Stimulated activated CD8-positive, alpha-beta memory T cell treated with anti-CD3 and anti-CD28 coated beads, Interleukin-2, amount 100 ng/mL, for 1 hour (primary cell): ENCODE results near the gene TRERF1.

Source experiments
- DNase-seq, 2 donors: peaks; one replicate each; pipeline ENCODE4 v3.0.0-alpha.2; 2020; ENCODE audit warnings: low read depth in 2 of 2

Gene TRERF1

DNA sequence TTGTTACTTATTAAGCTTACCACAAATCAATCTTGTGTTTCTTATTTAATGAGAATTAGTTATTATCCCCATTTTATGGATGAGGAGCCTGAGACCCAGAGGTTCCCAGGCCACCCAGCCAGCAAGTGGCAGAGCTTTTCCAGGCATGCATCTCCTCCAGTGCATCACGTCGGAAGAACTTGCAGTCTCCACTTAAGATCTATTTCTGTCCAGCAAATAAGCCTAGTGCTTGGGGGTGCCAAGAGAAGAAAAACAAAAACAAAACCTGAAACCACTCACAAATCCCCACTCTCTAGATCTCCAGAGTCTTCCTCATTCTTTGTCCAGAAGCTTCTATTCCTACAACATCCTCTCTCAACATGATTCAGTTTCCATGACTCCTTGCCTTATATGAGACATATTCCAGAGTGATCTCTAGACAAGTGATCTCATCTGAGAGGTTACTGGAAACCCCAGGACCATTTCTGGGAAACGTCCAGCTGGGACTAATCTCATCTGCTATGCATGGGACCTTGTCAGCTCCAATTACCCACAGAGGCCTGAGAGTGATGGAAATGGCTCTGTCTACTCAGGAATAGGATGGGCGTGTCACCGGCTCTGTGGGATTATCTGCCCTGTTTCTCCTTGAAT is 261.1 kb downstream of the TRERF1 start:
- DNase-seq = no peak

DNA sequence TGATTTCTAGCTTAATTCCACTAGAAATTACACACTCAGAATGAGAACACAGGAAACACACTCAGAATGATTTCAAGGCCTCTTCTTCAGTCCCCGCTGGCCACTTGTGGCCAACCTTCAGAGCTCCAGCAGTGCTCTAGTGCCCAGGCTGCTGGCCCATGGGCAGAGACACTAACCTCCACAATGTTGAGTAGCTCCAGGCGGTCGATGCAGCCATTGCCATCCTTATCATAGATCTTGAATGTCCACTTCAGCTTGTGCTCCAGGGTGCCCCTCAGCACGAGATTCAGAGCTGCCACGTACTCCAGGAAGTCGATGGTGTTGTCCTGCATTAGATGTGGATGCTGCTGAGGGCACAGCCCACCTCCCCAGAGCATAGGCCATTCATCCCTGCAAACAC is 263.3 kb downstream of the TRERF1 start:
- no peak for DNase-seq

DNA sequence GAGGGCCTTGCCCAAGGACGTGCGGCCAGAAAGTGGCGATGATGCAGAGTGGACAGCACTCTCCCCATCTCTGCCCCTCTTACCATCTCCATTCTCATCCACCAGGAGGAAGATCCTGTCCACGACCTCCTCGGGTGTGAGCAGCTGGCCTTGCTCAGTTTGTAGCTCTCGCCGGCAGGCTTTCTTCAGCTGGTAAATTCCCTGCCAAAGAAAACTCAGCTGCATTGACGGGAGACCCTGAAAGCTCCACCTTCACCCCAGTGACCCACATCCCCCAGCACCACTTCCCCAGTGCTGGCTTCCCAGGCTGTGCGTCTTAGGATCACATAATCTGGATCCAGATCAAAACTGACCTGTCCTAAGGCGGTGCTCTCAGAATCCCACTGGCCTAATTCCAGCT is 266.1 kb downstream of the TRERF1 start:
- no peak for DNase-seq

DNA sequence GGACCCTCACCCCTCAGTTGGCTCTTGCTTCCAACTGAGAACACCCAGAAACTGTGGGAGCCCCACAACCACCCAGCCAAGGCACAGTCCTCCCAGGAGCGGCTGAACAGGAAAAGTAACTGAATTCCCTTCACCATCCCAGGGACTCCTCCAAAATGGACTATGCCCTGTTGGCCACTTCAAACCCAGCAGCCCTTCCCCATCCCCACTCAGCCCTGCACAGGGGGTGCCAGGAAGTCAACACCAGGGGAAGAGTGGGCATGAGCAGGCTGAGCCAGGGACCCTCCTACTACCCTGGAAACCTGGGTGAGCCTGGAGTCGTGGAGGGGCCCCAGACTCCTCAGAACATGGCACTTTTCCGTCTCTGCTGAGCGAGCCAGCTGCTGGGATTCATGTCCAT is 267.3 kb downstream of the TRERF1 start:
- no peak for DNase-seq

DNA sequence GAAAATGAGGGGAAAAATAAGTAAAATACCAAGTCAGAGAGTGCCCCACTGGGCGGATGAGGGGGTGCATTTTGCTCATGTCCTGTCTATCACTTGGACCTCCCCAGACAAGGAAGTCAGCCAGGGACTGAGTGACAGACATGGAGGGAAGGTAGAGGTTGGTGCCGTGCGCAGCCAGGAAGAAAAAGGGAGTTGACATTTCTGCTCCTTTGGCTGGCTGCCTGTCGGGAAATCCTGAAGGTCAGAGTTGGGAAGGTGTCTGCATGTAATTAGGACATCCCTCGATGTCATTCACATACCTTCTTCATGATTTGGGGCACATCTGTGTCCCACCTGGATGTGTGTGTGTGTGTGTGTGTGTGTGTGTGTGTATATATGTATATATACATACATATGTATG is 269.6 kb downstream of the TRERF1 start:
- no peak for DNase-seq

DNA sequence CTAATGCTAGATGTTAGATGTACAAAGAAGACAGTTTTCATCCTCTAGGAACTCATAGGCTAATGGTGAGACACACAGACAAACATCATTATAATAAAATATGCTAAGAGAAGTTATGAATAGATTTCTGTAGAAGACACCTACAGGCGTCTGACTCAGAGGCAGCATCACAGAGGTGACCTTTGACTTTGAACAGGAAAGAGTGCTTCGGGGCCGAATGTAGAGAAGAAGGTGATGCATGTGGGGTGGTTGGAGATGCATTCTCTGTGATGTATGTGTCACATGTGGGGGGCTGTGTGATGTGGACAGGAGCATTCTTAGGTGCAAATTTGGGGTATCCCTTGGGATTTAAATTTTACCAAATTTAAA is 271.8 kb downstream of the TRERF1 start:
- DNase-seq = no peak

DNA sequence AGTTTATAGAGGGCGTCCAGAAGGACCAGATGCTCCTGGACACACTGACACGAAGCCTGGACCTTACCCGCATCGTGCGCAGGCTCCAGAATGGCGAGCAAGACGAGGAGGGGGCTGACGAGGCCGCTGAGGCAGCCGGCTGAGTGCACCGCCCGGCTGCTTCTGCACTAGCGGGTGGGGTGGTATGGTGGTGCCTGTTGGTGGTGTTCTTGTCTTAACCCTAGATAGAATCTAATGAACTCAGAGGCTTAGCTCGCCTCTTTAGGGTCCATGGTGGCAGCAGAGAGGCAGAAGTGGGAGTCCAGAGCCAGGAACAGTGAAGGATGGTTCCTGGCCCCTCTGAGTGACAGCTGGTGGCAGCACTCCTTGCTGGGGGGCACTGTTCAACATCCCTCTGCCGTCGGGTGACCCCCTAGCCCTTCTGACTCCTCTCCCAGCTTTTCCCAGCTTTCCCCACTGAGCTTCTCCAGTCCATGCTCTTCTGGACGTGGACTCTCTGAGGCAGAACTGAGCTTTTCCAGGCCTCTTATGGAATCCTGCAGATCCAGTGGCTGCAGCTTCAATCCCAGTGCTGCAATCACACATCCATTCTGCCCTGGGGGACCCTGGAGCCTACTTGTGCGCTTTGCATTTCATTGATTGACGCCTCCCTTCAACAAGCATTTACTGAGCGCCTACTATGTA is 272.3 kb downstream of the TRERF1 start:
- DNase-seq = no peak

DNA sequence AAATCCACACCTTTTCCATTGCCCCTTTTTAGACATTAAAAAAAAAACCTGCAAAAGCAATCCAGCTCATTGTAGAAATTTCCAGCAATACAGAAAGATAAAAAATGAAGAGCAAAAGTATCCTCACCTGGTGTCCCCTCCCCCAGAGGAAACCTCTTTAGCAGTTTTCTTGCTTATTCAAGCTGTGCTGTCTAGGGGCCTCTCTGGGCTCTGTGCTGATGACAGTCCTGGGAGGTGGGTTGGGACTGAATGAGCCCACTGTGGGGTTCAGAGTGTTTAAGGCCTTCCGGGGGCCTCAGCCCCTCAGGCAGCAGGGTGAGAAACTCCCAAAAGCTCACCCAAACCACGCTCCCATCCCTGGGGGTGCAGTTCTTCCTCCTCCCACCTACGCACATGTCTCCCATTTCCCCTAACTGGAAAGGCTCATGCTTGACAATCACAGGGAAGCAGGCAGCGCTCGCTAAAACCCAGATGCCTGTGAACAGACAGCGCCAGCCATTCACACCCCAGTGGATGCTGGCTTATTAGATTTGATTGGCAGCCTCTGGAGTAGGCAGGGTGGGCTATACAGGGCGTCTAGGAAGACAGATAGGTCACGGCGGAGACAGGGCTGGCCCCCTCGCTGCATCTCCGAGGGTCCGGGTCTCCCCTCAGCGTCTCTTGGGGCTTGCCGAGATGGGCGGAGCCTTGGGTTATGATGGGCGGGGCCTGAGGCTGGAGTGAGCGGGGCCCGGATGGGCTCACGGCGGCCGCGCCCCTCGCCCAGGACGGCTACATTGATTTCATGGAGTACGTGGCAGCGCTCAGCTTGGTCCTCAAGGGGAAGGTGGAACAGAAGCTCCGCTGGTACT is 274.0 kb downstream of the TRERF1 start:
- DNase-seq = no peak

DNA sequence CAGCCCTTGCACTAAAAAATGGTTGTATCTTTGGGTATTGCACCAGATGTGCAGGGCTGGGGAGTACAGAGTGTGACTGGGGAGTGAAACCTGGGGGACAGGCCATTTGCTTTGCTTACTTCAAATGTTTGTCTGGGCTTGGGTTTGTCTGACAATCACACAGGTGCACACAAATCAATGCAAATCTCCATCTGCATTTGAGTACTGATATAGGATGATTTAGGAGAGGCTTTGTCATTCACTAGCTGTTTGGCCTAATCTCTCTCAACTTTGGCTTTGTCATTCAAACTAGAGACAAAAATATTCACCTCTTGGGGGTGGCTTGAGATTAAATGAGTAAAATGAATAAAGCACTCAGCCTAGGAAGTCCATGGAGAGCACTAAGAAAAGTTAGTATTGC is 274.7 kb downstream of the TRERF1 start:
- DNase-seq = no peak

DNA sequence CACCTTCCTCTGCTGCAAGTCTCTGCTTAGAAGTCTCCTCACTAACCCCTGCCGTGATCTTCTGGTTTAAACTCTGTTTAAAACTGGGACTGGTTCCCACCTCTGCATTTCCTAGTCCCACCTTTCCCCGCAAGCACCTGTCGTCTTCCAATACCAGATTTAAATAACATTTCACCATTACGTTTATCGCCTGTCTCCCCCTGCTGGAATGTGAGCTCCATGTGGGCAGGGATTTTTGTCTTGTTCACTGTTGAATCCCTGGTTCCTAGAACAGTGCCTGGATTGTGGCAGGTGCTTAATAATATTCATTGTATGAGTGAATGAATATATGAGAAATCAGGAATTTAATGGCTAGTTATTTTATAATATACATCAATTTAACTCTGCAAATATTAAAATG is 275.9 kb downstream of the TRERF1 start:
- no peak for DNase-seq
